ENCODE data around the gene ANKRD29. TPM values are rescaled to one million over a fixed set of nuclear protein-coding genes. Genes with fewer than 3 reads are reported as not detected.

ANKRD29 gene
- polyA plus RNA-seq, 1 donor (not counting 4 experiments of a cell fraction or from before 2014, with no cell fraction given), result 3.7 TPM

GRCh38 chr18:23711426-23711825 lies 48.7 kb upstream of the ANKRD29 start:
- Histone ChIP-seq H3K36me3 (ENCODE audit: control insufficient read depth in 2 of 2, extremely low read depth in 1 of 2, insufficient read depth in 2 of 2, low read length in 2 of 2) (no peaks in the 10 kb centered on the region), H3K27me3 (ENCODE audit: control insufficient read depth, extremely low read depth, insufficient read depth, low read length) (no peaks in the 10 kb centered on the region), H3K4me3 (ENCODE audit: control insufficient read depth in 2 of 3, extremely low read depth in 1 of 3, insufficient read depth in 2 of 3, low read depth in 1 of 3, low read length in 3 of 3) (no peak overlapping the region), H2AFZ (ENCODE audit: control insufficient read depth, low read length) (no peak overlapping the region), H3K4me1 (ENCODE audit: control insufficient read depth, extremely low read depth, insufficient read depth, low read length) (peaks cover 15% of the 10 kb centered on the region), H3K9me1 (ENCODE audit: control insufficient read depth, extremely low read depth, insufficient read depth, low read length) (no peaks in the 10 kb centered on the region), H3K4me2 (ENCODE audit: control insufficient read depth, extremely low read depth, insufficient read depth, low read depth, low read length) (no peak overlapping the region), H3K79me2 (ENCODE audit: control insufficient read depth, insufficient read depth, low read length) (no peaks in the 10 kb centered on the region), H3K9ac (ENCODE audit: control insufficient read depth, extremely low read depth, insufficient read depth, low read length) (no peak overlapping the region), H3K27ac (ENCODE audit: control insufficient read depth, insufficient read depth, low read length) (no peak overlapping the region), H4K20me1 (ENCODE audit: control insufficient read depth, extremely low read depth, insufficient read depth, low read length) (no peaks in the 10 kb centered on the region), H3K9me3 (ENCODE audit: control insufficient read depth, low read depth, low read length) (no peaks in the 10 kb centered on the region)
- no peak for DNase-seq (ENCODE audit: low read depth, low spot score)
- FAIRE-seq, result no peak
- dilution Hi-C loops (cut with MboI; ENCODE audit: extremely low pct_ligation_motif_present, low sequenced_read_pairs), result no loop called here
- no peak for TF ChIP-seq EZH2 (IDR thresholded peaks at IDR 0.05; ENCODE audit: low read length)
- TF ChIP-seq CTCF (optimal IDR thresholded peaks at IDR 0.05 in 1 of 3, IDR thresholded peaks at IDR 0.05 in 1 of 3, conservative IDR thresholded peaks at IDR 0.05 in 1 of 3; ENCODE audit: extremely low read depth in 1 of 3, insufficient read depth in 2 of 3, low read length in 3 of 3), result no peak

- no peaks in the 10 kb centered on the region for H3K27me3 ChIP-seq (ENCODE audit: control insufficient read depth, extremely low read depth, insufficient read depth, low read length)
- FAIRE-seq, result no peak
- H3K4me1 ChIP-seq (ENCODE audit: control insufficient read depth, extremely low read depth, insufficient read depth, low read length), result peaks cover 11% of the 10 kb centered on the region
- no peaks in the 10 kb centered on the region for H3K79me2 ChIP-seq (ENCODE audit: control insufficient read depth, insufficient read depth, low read length)
- dilution Hi-C loops (cut with MboI; ENCODE audit: extremely low pct_ligation_motif_present, low sequenced_read_pairs), result no loop called here
- H3K36me3 ChIP-seq (ENCODE audit: control insufficient read depth in 2 of 2, extremely low read depth in 1 of 2, insufficient read depth in 2 of 2, low read length in 2 of 2), result no peaks in the 10 kb centered on the region
- no peak overlapping the region for H3K4me3 ChIP-seq (ENCODE audit: control insufficient read depth in 2 of 3, extremely low read depth in 1 of 3, insufficient read depth in 2 of 3, low read depth in 1 of 3, low read length in 3 of 3)
- peak overlapping the region; percentile 44 for H3K27ac ChIP-seq (ENCODE audit: control insufficient read depth, insufficient read depth, low read length)
- no peaks in the 10 kb centered on the region for H3K9me1 ChIP-seq (ENCODE audit: control insufficient read depth, extremely low read depth, insufficient read depth, low read length)
- H3K4me2 ChIP-seq (ENCODE audit: control insufficient read depth, extremely low read depth, insufficient read depth, low read depth, low read length), result no peak overlapping the region
- no peaks in the 10 kb centered on the region for H4K20me1 ChIP-seq (ENCODE audit: control insufficient read depth, extremely low read depth, insufficient read depth, low read length)
- no peak for DNase-seq (ENCODE audit: low read depth, low spot score)
- no peaks in the 10 kb centered on the region for H3K9me3 ChIP-seq (ENCODE audit: control insufficient read depth, low read depth, low read length)
- no peak overlapping the region for H3K9ac ChIP-seq (ENCODE audit: control insufficient read depth, extremely low read depth, insufficient read depth, low read length)
- no peak overlapping the region for H2AFZ ChIP-seq (ENCODE audit: control insufficient read depth, low read length)
- TF ChIP-seq EZH2 (IDR thresholded peaks at IDR 0.05; ENCODE audit: low read length), result no peak
- TF ChIP-seq CTCF (optimal IDR thresholded peaks at IDR 0.05 in 1 of 3, IDR thresholded peaks at IDR 0.05 in 1 of 3, conservative IDR thresholded peaks at IDR 0.05 in 1 of 3; ENCODE audit: extremely low read depth in 1 of 3, insufficient read depth in 2 of 3, low read length in 3 of 3), result no peak
Observed at GRCh38 chr18:23710946-23711345, 48.2 kb upstream of the ANKRD29 start.

Data from keratinocyte (primary cell).